NCI-H345 (cell line): Measurements from ENCODE around the gene PLSCR1.

Experiments used
- DNase-seq: peaks from one replicate; lab custom pipeline; 2025; lab: John Stamatoyannopoulos, UW

The PLSCR1 gene

GRCh38 chr3:146472611-146473010, 71.8 kb downstream of the PLSCR1 start:
- no peak for DNase-seq

- DNase-seq = no peak
These were observed 73.4 kb downstream of the PLSCR1 start for GRCh38 chr3:146471012-146471411.

GRCh38 chr3:146470425-146470990, 73.9 kb downstream of the PLSCR1 start:
- DNase-seq = no peak

- DNase-seq = peak; percentile 45
These were observed 75.0 kb downstream of the PLSCR1 start, which contains the start of gene PLSCR2 for GRCh38 chr3:146469150-146470017. TSS of gene PLSCR2 (minus strand) at chr3:146469561. CDS start at chr3:146459904, 9,657 bp downstream.

- DNase-seq = no peak
These were observed 75.7 kb downstream of the PLSCR1 start for GRCh38 chr3:146468671-146469149.

GRCh38 chr3:146468234-146468633, 76.2 kb downstream of the PLSCR1 start:
- no peak for DNase-seq

GRCh38 chr3:146466604-146467003, 77.8 kb downstream of the PLSCR1 start:
- DNase-seq = no peak

- no peak for DNase-seq
These were observed 78.5 kb downstream of the PLSCR1 start for GRCh38 chr3:146465693-146466465.
